ENCODE data around the gene ALDOB. TPM values are rescaled to one million over a fixed set of nuclear protein-coding genes. Genes with fewer than 3 reads are reported as not detected.

Gene ALDOB
- total and polyA plus RNA-seq, 2 experiments from 2014 or later = not detected

- Mint-ChIP-seq H3K9me3 (no peaks in the 10 kb centered on the region; the same call in 2 of the 3 replicates), H3K27me3 (ENCODE audit: insufficient read depth, low read depth, poor library complexity) (peaks cover 5% of the 10 kb centered on the region), H3K4me1 (peaks cover 61% of the 10 kb centered on the region), H3K36me3 (ENCODE audit: low read depth) (no peaks in the 10 kb centered on the region), H3K4me3 (no peak overlapping the region), H3K27ac (no peak overlapping the region; the same call in 1 of the 2 replicates)
- Histone ChIP-seq H4K20me1 (replicated peaks; ENCODE audit: insufficient read depth) (no peaks in the 10 kb centered on the region), H3K4me2 (no peak overlapping the region), H3K27me3 (ENCODE audit: insufficient read depth) (no peaks in the 10 kb centered on the region), H3K36me3 (ENCODE audit: insufficient read depth) (no peaks in the 10 kb centered on the region), H2AFZ (no peak overlapping the region; the same call in 1 of the 2 replicates), H3K9me2 (ENCODE audit: insufficient read depth) (no peaks in the 10 kb centered on the region), H3K27ac (ENCODE audit: low read depth) (no peak overlapping the region), H3F3A (replicated peaks; ENCODE audit: low read depth) (no peaks in the 10 kb centered on the region), H3K4me1 (ENCODE audit: insufficient read depth) (peaks cover 50% of the 10 kb centered on the region), H3K4me3 (no peak overlapping the region), H3K79me2 (replicated peaks; ENCODE audit: insufficient read depth) (no peaks in the 10 kb centered on the region)
- TF ChIP-seq ETS1 (IDR thresholded peaks at IDR 0.05) (no peak), EZH2 (IDR thresholded peaks at IDR 0.05; ENCODE audit: low read depth, unreplicated experiment) (no peak), ZNF462 (CRISPR knock-in tag; IDR thresholded peaks at IDR 0.05) (no peak), EZH2phosphoT487 (IDR thresholded peaks at IDR 0.05; ENCODE audit: unreplicated experiment) (no peak), NANOG (IDR thresholded peaks at IDR 0.05; ENCODE audit: borderline replicate concordance) (no peak), REST (IDR thresholded peaks at IDR 0.05; ENCODE audit: unreplicated experiment) (no peak), CREB1 (CRISPR knock-in tag; IDR thresholded peaks at IDR 0.05; ENCODE audit: low read depth) (no peak), STAT1 (IDR thresholded peaks at IDR 0.05; ENCODE audit: unreplicated experiment) (no peak), ZNF331 (CRISPR knock-in tag; IDR thresholded peaks at IDR 0.05; ENCODE audit: low read depth) (no peak), JUNB (IDR thresholded peaks at IDR 0.05; ENCODE audit: unreplicated experiment) (no peak)
- DNase-seq (ENCODE audit: low spot score) = no peak
- no peak for ATAC-seq
Observed at GRCh38 chr9:101460965-101461364, 25.4 kb upstream of the ALDOB start.
